Breast epithelium (tissue), 4 donors: ENCODE results near the gene DAB1. TPM values are rescaled to one million over a fixed set of nuclear protein-coding genes. Genes with fewer than 3 reads are reported as not detected.

Source experiments
- DNase-seq, 2 donors: peaks; one replicate each; pipeline ENCODE4 v3.0.0-alpha.2; 2019; ENCODE audit warnings: low spot score in 2 of 2
- H3K27ac ChIP-seq, 2 donors: fragments of 200-600 bp; sonication (generic) in 1 of 2; one replicate each; pipeline ENCODE4 v1.5.1; 2016 to 2019; ENCODE audit warnings: mild to moderate bottlenecking in 1 of 2
- H3K27me3 ChIP-seq, 2 donors: fragments of 200-600 bp; sonication (generic) in 1 of 2; one replicate each; pipeline versions ENCODE4 v1.5.1 to v1.6.0; 2017 to 2019; ENCODE audit warnings: control low read depth in 1 of 2, mild to moderate bottlenecking in 1 of 2
- H3K36me3 ChIP-seq: fragments of 200-600 bp; one replicate; pipeline ENCODE4 v1.5.1; 2019
- H3K4me1 ChIP-seq, 2 donors: fragments of 200-600 bp; sonication (generic); one replicate each; pipeline ENCODE4 v1.5.1; 2016 to 2019; ENCODE audit warnings: control low read depth in 1 of 2
- H3K4me3 ChIP-seq, 3 donors: fragments of 200-600 bp; sonication (generic); 1 replicate in 2 of 3; 2 replicates in 1 of 3; pipeline ENCODE4 v1.5.1; 2016 to 2019; ENCODE audit warnings: mild to moderate bottlenecking in 3 of 3, moderate library complexity in 2 of 3
- H3K9me3 ChIP-seq, 2 donors: fragments of 200-600 bp; sonication (generic) in 1 of 2; one replicate each; pipeline ENCODE4 v1.5.1; 2016 to 2019; ENCODE audit warnings: control low read depth in 1 of 2
- POLR2A ChIP-seq: fragments of 450-650 bp; IDR thresholded peaks from one replicate; pipeline ENCODE4 v1.6.1; 2016; ENCODE audit warnings: antibody characterized with exemption, mild to moderate bottlenecking, moderate library complexity
- POLR2AphosphoS5 ChIP-seq, 3 donors: sonication (generic); formaldehyde crosslinking; IDR thresholded peaks; one replicate each; pipeline ENCODE4 v1.6.1; 2017; ENCODE audit warnings: antibody characterized with exemption in 3 of 3
- intact Hi-C: fragments of 100-400 bp; cut with DNase I; formaldehyde crosslinking; loops from one replicate; pipeline ENCODE4 v1.15.1; 2023; ENCODE audit warnings: low total_unique reads
- total RNA-seq, 3 donors: library from RNA; depleted of rRNA; stranded (reverse); fragments of >200 nt; gene quantifications; one replicate each; pipeline ENCODE4 v1.1.0, GENCODE V29; 2016
- TF ChIP-seq, protein P1 (sequence below), 3 donors: fragments of 450-650 bp; IDR thresholded peaks; one replicate each; pipeline ENCODE4 v1.5.1; 2016 to 2017; ENCODE audit warnings: antibody characterized with exemption in 3 of 3, mild to moderate bottlenecking in 3 of 3, moderate library complexity in 3 of 3

Gene DAB1
- total RNA-seq, 3 donors from 2014 or later, result 0.48 to 0.66 (median 0.59) TPM

DNA sequence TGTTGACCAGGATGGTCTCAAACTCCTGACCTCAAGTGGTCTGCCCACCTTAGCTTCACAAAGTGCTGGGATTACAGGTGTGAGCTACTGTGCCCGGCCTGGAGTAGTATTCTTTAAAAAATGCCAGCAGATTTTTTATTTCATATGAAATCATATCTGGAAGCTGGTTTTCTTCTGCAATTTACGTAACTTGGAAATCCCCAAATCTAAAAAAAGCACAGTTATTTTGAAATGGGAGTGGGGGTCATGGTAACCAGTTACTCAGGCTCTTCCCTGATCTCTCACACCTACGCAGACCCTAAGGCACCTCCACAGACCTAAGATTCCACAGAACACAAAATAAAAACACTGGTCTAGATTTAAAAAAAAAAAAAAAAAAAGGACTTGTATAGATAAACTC, 219.8 kb downstream of the DAB1 start:
- Histone ChIP-seq H3K27ac (no peak overlapping the region), H3K36me3 (no peaks in the 10 kb centered on the region), H3K27me3 (no peaks in the 10 kb centered on the region), H3K9me3 (no peaks in the 10 kb centered on the region), H3K4me3 (no peak overlapping the region), H3K4me1 (no peaks in the 10 kb centered on the region)
- intact Hi-C loops, result loop anchor here (1.0 kb wide), 1 partner anchor 9 kb away; no protein-coding TSS in a partner anchor
- DNase-seq, result no peak
- TF ChIP-seq POLR2AphosphoS5 (IDR thresholded peaks at IDR 0.05) (no peak), POLR2A (no peak)
- TF ChIP-seq, protein P1, sequence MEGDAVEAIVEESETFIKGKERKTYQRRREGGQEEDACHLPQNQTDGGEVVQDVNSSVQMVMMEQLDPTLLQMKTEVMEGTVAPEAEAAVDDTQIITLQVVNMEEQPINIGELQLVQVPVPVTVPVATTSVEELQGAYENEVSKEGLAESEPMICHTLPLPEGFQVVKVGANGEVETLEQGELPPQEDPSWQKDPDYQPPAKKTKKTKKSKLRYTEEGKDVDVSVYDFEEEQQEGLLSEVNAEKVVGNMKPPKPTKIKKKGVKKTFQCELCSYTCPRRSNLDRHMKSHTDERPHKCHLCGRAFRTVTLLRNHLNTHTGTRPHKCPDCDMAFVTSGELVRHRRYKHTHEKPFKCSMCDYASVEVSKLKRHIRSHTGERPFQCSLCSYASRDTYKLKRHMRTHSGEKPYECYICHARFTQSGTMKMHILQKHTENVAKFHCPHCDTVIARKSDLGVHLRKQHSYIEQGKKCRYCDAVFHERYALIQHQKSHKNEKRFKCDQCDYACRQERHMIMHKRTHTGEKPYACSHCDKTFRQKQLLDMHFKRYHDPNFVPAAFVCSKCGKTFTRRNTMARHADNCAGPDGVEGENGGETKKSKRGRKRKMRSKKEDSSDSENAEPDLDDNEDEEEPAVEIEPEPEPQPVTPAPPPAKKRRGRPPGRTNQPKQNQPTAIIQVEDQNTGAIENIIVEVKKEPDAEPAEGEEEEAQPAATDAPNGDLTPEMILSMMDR (IDR thresholded peaks at IDR 0.05), result no peak

DNA sequence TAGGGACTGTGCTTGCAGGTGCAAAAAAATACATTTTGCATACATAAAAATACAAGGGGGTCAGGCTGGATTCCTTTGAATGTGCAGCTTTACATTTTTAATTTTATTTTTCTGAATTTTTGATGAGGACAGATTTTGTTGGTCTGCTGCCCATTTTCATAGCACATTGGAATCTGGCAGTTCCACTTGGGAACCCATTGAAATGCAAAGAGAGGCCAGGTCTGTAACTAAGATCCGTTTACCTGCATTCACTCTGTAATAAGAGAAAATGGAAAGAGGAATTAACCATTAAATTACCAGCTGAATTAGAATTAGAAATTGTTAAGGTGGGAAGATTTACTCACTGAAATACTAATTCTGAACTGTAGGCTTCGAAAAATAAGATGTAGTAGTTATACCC, 221.6 kb downstream of the DAB1 start:
- Histone ChIP-seq H3K36me3 (no peaks in the 10 kb centered on the region), H3K27me3 (no peaks in the 10 kb centered on the region), H3K9me3 (no peaks in the 10 kb centered on the region), H3K27ac (no peak overlapping the region), H3K4me1 (no peaks in the 10 kb centered on the region), H3K4me3 (no peak overlapping the region)
- intact Hi-C loops, result no loop called here
- TF ChIP-seq, protein P1 (IDR thresholded peaks at IDR 0.05), result no peak
- TF ChIP-seq POLR2AphosphoS5 (IDR thresholded peaks at IDR 0.05) (no peak), POLR2A (no peak)
- no peak for DNase-seq

DNA sequence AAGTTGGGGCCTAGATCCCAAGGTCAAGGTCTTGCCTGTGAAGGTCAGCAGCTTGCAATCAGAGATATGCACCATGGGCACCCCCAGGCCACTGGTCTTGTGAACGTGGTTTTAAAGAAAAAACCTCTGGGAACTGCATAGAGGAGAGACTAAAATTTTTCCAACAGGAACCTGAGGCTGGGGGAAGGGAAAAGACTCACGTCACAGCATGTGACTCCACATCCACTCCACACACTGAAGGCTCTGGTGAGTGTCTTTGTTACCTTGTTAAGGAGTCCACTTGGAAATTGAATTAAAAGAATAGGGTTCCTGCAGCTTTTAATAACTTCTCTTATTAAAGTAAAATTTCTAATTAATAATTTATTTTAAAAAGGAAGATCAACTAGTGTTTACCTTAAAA, 224.9 kb downstream of the DAB1 start:
- no peaks in the 10 kb centered on the region for H3K36me3 ChIP-seq
- intact Hi-C loops, result no loop called here
- H3K9me3 ChIP-seq, result no peaks in the 10 kb centered on the region
- no peak for DNase-seq
- TF ChIP-seq, protein P1 (IDR thresholded peaks at IDR 0.05), result no peak
- no peaks in the 10 kb centered on the region for H3K27me3 ChIP-seq
- H3K27ac ChIP-seq, result no peak overlapping the region
- H3K4me1 ChIP-seq, result no peaks in the 10 kb centered on the region
- H3K4me3 ChIP-seq, result no peak overlapping the region

DNA sequence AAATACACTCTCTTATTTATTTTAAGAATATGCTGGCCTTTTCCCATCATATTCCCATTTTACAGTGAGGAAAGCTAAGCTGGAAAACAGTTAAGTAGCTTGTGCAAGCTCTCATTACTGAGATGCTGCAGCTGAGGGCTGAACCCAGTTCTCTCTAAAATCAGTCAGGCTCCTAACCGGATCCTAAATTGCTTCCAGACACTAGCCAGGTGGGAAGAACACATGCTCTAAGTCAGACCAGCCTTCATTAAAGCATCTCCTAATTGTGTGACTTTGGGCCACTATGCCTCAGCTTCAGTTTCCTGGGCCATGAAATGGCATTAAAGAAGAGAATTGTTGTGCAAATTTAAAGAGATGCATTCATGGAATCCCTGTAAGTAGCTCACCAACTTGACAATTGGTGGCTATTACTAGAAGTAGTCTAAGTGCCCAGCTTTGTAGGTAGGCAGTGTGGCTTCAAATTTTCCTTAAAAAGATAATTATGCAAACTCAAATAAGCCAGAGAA, 228.4 kb downstream of the DAB1 start:
- no peaks in the 10 kb centered on the region for H3K9me3 ChIP-seq
- no peaks in the 10 kb centered on the region for H3K4me1 ChIP-seq
- H3K36me3 ChIP-seq, result no peaks in the 10 kb centered on the region
- no peak overlapping the region for H3K4me3 ChIP-seq
- DNase-seq, result no peak
- no peak overlapping the region for H3K27ac ChIP-seq
- TF ChIP-seq POLR2A (no peak), POLR2AphosphoS5 (IDR thresholded peaks at IDR 0.05) (no peak)
- TF ChIP-seq, protein P1 (IDR thresholded peaks at IDR 0.05), result no peak
- no peaks in the 10 kb centered on the region for H3K27me3 ChIP-seq
- intact Hi-C loops, result loop anchor here (1.0 kb wide), 1 partner anchor 9 kb away; no protein-coding TSS in a partner anchor

DNA sequence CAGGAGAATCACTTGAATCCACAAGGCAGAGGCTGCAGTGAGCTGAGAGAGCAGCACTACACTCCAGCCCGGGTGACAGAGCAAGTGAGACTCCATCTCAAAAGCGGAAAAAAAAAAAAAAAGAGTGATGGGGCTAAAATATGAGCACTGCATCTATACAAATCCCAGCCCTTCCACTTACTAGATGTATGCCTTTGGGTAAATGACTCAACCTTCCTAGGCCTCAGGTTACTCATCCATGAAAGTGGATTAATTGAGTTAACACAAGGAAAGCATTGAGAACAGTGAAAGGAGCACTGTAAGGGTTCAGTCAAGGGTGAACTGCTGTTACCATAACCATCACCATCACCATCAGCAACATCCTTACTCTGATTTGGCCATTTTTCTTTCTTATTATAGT, 231.6 kb downstream of the DAB1 start:
- H3K27ac ChIP-seq, result no peak overlapping the region
- intact Hi-C loops, result no loop called here
- H3K4me3 ChIP-seq, result no peak overlapping the region
- no peaks in the 10 kb centered on the region for H3K27me3 ChIP-seq
- no peak for DNase-seq
- no peaks in the 10 kb centered on the region for H3K36me3 ChIP-seq
- H3K9me3 ChIP-seq, result no peaks in the 10 kb centered on the region
- TF ChIP-seq POLR2A, result no peak
- no peak for TF ChIP-seq POLR2AphosphoS5 (IDR thresholded peaks at IDR 0.05)
- TF ChIP-seq, protein P1 (IDR thresholded peaks at IDR 0.05), result no peak
- H3K4me1 ChIP-seq, result no peaks in the 10 kb centered on the region
